OCI-LY3 (cell line): Measurements from ENCODE around the gene CSE1L.
"Not testable (repeated sequence)": the region's sequence is repeated elsewhere in the genome, so short reads cannot be mapped to it uniquely, and the experiment has no call there.

Experiments
- H2AFZ ChIP-seq: fragments of 200-600, 300-600 bp; shearing (Covaris generic); 2 replicates; pipeline ENCODE4 v1.6.0; 2014; ENCODE audit warnings: antibody characterized with exemption, low read depth, low read length
- H3K27ac ChIP-seq: fragments of 200-600, 300-600 bp; sonication (generic); 2 replicates; pipeline ENCODE4 v1.5.1; 2014; ENCODE audit warnings: mild to moderate bottlenecking, low read length, moderate library complexity, mixed read lengths
- H3K27me3 ChIP-seq: fragments of 200-600, 300-600 bp; sonication (generic); 2 replicates; pipeline ENCODE4 v1.6.1; 2014; ENCODE audit warnings: low read depth, low read length, mixed read lengths
- H3K36me3 ChIP-seq: fragments of 200-600, 300-600 bp; sonication (generic); replicated peaks from 2 replicates; pipeline ENCODE3; 2014; ENCODE audit warnings: low read depth, low read length, mixed read lengths
- H3K4me1 ChIP-seq: fragments of 300-600, 200-600 bp; sonication (generic); 2 replicates; pipeline ENCODE4 v1.6.1; 2014; ENCODE audit warnings: low read length, mixed read lengths
- H3K4me2 ChIP-seq: fragments of 200-600, 300-600 bp; sonication (generic); 2 replicates; pipeline ENCODE4 v1.6.1; 2014; ENCODE audit warnings: low read length, mixed read lengths
- H3K4me3 ChIP-seq: fragments of 300-600, 200-600 bp; sonication (generic); 2 replicates; pipeline ENCODE4 v1.5.1; 2014; ENCODE audit warnings: antibody characterized with exemption, mild to moderate bottlenecking, low read length, moderate library complexity
- H3K79me2 ChIP-seq: fragments of 300-600, 200-600 bp; shearing (Covaris generic); 2 replicates; pipeline ENCODE4 v1.6.1; 2014; ENCODE audit warnings: mild to moderate bottlenecking, low read length, mixed read lengths
- H3K9ac ChIP-seq: fragments of 300-600, 200-600 bp; shearing (Covaris generic); 2 replicates; pipeline ENCODE4 v1.6.0; 2014; ENCODE audit warnings: mild to moderate bottlenecking, low read length, moderate library complexity
- H3K9me3 ChIP-seq: fragments of 200-600, 300-600 bp; shearing (Covaris generic); 2 replicates; pipeline ENCODE4 v1.6.1; 2014; ENCODE audit warnings: low read length, mixed read lengths; ENCODE audit not compliant: insufficient read depth
- H4K20me1 ChIP-seq: fragments of 200-600, 300-600 bp; sonication (generic); 2 replicates; pipeline ENCODE4 v1.6.1; 2016; ENCODE audit warnings: low read length, mixed read lengths; ENCODE audit not compliant: insufficient read depth
- EZH2phosphoT487 ChIP-seq: fragments of 200-600 bp; shearing (Covaris generic); IDR thresholded peaks from 2 replicates; pipeline ENCODE4 v1.6.1; 2018; ENCODE audit warnings: antibody characterized with exemption, mixed run types, low read depth
- TF ChIP-seq, protein P1 (sequence below): fragments of 200-600, 300-600 bp; sonication (generic); IDR thresholded peaks from 2 replicates; pipeline ENCODE4 v1.5.1; 2014; ENCODE audit warnings: antibody characterized with exemption, low read length, low read depth

Gene CSE1L

DNA sequence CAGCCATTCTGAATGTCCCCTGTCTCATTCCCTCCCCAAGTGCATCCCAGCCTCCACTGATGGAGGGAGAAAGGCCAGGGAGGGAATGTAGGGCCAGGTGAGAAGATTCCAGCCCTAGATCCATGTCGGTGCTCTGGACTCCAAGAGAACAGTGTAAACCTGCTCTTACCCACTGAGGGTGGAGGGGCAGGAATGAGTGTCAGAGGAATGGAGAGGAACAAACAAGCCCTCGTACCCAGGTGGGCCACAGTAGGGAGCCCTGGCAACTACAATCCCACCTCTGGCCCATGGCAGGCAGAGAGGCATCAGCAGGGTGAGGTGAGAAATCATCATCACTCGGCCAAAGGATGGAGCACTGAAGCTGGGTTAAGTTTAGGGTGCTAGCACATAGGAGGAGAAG, 87.5 kb downstream of the CSE1L start:
- Histone ChIP-seq H3K9ac (no peak overlapping the region), H3K4me3 (no peak overlapping the region), H3K4me2 (no peak overlapping the region), H3K79me2 (peaks cover 15% of the 10 kb centered on the region), H2AFZ (no peak overlapping the region), H3K36me3 (peaks cover 24% of the 10 kb centered on the region), H3K4me1 (no peaks in the 10 kb centered on the region), H3K27me3 (no peaks in the 10 kb centered on the region), H3K27ac (no peak overlapping the region), H3K9me3 (no peaks in the 10 kb centered on the region), H4K20me1 (0 out of 2 replicates have a peak, but pooled peaks cover 2% of the 10 kb centered on the region)
- TF ChIP-seq EZH2phosphoT487: no peak
- TF ChIP-seq, protein P1, sequence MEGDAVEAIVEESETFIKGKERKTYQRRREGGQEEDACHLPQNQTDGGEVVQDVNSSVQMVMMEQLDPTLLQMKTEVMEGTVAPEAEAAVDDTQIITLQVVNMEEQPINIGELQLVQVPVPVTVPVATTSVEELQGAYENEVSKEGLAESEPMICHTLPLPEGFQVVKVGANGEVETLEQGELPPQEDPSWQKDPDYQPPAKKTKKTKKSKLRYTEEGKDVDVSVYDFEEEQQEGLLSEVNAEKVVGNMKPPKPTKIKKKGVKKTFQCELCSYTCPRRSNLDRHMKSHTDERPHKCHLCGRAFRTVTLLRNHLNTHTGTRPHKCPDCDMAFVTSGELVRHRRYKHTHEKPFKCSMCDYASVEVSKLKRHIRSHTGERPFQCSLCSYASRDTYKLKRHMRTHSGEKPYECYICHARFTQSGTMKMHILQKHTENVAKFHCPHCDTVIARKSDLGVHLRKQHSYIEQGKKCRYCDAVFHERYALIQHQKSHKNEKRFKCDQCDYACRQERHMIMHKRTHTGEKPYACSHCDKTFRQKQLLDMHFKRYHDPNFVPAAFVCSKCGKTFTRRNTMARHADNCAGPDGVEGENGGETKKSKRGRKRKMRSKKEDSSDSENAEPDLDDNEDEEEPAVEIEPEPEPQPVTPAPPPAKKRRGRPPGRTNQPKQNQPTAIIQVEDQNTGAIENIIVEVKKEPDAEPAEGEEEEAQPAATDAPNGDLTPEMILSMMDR: no peak

DNA sequence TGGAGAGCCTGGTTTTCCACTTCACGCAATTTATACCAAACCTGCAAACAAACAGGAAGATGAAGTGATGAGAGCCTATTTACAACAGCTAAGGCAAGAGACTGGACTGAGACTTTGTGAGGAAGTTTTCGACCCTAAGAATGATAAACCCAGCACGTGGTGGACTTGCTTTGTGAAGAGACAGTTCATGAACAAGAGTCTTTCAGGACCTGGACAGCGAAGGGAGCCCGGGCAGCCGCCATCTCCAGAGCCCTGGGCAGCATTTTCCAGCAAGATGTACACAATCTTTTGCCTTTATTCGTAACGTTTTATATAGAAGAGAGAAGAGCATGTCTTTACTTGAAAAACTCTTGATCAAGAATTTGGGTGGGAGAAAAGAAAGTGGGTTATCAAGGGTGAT, 88.7 kb downstream of the CSE1L start:
- Histone ChIP-seq H3K79me2 (peaks cover 21% of the 10 kb centered on the region), H3K36me3 (peaks cover 26% of the 10 kb centered on the region)
- H3K4me3 ChIP-seq, H3K4me2 ChIP-seq, H3K9me3 ChIP-seq, H3K4me1 ChIP-seq, H3K9ac ChIP-seq, H3K27me3 ChIP-seq, H4K20me1 ChIP-seq, H2AFZ ChIP-seq, H3K27ac ChIP-seq: not testable (repeated sequence)

DNA sequence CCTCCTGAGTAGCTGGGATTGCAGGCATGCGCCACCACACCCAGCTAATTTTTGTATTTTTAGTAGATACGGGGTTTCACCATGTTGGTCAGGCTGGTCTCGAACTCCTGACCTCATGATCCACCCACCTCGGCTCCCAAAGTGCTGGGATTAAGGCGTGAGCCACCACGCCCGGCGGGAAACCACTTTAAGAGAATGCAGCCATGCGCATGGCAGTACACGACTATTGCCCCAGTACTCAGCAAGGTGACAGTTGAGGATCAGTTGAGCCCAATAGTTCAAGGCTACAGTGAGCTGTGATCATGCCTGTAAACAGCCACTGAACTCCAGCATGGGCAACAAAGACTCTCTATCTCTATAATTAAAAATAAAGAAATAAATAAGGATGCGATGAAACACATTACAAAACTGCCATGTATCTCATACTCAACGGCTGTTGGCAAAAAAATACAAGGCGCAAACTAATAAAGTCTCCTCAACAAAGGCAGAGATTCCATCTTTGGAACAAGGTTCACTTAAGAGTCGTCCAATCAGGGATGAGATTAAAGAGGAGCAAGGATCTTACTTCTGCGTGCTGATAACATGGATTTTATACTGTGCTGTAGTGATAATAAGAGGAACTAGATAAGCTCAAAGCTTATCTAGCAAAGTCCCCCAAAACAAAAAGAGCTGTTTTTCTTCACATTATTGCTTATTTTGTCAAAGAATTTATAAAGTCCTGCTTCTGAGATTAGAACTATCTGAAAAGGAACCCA, 90.9 kb downstream of the CSE1L start:
- TF ChIP-seq EZH2phosphoT487: no peak
- TF ChIP-seq, protein P1: no peak
- H3K9ac ChIP-seq: no peak overlapping the region
- no peak overlapping the region for H3K4me3 ChIP-seq
- H3K36me3 ChIP-seq: peaks cover 24% of the 10 kb centered on the region
- peaks cover 24% of the 10 kb centered on the region for H3K79me2 ChIP-seq
- no peaks in the 10 kb centered on the region for H3K4me1 ChIP-seq
- H3K4me2 ChIP-seq: no peak overlapping the region
- H2AFZ ChIP-seq: no peak overlapping the region
- 0 out of 2 replicates have a peak, but pooled peaks cover 2% of the 10 kb centered on the region for H4K20me1 ChIP-seq
- no peaks in the 10 kb centered on the region for H3K9me3 ChIP-seq
- no peaks in the 10 kb centered on the region for H3K27me3 ChIP-seq
- no peak overlapping the region for H3K27ac ChIP-seq

DNA sequence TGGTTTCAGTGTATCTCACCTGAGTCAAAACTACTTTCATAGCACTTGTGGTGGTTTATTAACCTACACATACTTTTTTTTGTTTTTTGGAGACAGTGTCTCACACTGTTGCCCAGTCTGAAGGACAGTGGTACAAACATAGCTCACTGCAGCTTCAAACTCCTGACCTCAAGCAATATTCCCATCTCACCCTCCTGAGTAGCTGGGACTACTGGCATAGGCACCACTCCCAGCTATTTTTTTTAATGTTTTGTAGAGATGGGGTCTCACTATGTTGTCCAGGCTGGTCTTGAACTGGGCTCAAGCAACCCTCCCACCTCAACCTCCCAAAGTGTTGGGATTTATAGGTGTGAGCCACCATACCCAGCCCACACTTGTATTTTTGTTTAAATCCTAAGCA, 92.3 kb downstream of the CSE1L start:
- Histone ChIP-seq H3K4me3 (no peak overlapping the region), H3K27ac (no peak overlapping the region), H3K79me2 (peaks cover 28% of the 10 kb centered on the region), H4K20me1 (0 out of 2 replicates have a peak, but pooled peaks cover 2% of the 10 kb centered on the region), H3K27me3 (no peaks in the 10 kb centered on the region), H2AFZ (no peak overlapping the region), H3K4me1 (no peaks in the 10 kb centered on the region), H3K4me2 (no peak overlapping the region), H3K9ac (no peak overlapping the region), H3K9me3 (no peaks in the 10 kb centered on the region), H3K36me3 (peaks cover 25% of the 10 kb centered on the region)
- TF ChIP-seq EZH2phosphoT487: no peak
- TF ChIP-seq, protein P1: no peak
